Kidney capillary endothelial cell (primary cell): Measurements from ENCODE around the gene DDA1.
"Not testable (repeated sequence)": the region's sequence is repeated elsewhere in the genome, so short reads cannot be mapped to it uniquely, and the experiment has no call there.

ENCODE experiments used
- DNase-seq: peaks from one replicate; pipeline ENCODE4 v3.0.0-alpha.2; 2018; ENCODE audit warnings: low spot score

Gene DDA1

DNA sequence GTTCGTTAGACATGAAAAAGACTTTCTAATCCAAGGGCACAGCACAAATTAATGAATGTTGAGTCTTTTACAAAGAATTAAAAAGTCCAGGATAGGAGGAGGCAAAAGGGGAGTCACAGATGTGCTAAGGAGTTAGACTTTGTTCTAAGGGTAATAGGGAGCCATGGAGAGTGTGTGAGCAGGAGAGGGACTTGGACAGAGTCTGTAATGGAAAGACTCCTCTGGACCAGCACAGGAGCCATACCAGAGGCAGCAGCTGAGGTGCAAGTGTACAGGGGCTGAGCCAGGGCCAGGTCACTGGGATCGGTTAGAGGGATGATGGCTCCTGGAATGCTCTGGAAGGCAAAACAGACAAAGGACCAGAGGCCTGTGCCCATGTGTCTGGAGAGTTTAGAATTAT lies 38.5 kb downstream of the DDA1 start:
- DNase-seq: no peak

DNA sequence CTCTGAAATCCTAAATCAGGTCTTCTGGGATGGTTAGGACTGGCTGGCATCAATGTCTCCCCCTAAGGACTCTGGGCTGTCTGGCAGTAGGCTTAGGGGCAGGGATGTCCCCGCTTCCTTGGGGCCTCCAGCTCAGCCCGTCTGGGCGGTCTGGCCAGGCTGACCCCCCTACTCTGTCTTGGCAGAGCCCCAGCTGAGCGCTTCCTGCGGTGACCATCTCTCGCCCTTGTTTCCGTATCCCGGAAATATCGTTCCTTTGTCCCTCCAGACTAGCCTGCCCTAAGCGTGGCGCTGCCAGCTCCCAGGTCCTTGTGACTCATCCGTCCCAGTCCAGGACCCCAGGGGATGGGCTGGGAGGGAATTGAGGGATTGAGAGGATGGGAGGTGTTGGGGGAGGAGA lies 39.3 kb downstream of the DDA1 start:
- DNase-seq: peak; percentile 98

DNA sequence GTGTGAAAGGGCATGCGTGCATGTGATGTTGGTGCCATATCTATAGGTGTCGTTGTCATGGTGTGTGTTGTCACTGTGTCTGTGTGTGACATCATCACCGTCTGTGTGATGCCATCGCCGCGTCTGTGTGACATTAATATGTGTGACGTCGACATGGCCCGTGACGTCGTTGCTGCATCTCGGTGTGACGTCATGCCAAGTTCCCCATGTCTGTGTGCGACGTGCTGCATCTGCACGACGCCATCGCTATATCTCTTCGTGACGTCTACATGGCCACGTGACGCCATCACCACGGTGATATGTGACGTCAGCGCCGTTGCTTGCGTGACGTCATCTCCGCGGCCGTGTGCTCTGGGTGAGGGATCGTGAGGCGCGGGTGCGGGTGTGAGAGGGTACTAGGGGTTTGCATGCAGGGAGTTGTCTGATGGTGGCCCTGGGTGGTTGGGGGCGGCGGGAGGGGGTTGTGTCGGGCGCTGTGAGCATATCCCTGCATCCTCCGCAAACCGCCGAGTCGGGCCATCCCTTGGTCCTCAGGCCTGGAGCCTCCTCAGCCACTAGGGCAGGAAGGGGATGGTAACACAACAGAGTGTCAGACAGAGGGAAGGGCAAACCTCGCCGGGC lies 42.6 kb downstream of the DDA1 start:
- DNase-seq: no peak

DNA sequence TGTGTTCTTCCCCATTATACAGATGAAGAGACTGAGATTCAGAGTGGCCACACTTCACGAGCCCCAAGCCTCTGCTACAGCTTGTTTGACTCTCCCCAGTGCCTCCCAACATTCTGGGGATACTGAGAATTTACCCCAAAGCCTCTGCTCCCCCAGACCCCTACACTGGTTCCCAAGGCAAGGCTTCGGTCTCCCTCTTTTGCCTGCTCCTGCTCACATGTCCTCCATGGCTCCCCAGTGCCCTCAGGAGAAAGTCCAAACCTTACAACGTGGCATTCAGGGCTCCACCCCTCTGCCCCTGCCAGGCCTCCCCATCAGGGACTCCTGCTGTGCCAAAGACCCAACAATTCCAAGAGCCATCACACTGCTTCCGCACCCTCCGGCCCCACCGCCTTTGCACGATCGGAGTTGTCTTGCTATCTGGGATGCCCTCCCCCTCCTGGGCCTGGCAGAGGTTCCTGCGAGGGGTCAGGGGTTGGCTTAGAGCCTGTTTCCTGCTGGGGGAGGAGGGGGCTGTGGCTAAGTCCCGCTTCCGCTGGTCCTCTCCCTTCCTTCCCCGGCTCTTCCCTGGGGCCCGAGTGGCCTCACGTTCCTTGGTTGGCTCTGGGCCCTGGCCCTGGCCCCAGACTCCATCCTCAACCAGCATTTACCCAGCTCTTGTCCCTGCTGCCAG lies 43.4 kb downstream of the DDA1 start:
- DNase-seq: peak; percentile 76

DNA sequence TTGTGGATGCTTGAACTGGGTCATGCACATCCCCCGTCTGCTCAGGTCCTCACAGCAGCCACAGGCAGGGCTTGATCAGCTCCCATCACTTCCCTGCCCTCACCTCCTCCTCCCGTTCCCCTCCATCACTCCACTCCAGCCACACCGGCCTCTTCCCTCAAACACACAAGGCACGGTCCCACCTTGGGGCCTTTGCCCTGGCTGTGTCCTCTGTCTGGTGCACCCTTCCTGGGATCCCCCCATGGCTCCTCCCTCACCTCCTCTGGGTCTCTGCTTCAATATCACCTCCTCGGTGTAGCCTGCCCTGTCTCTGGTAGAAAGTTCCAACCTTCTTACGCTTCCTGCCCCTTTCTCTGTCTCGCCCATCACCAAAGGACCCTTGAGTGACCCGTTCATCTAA lies 44.0 kb downstream of the DDA1 start:
- no peak for DNase-seq

DNA sequence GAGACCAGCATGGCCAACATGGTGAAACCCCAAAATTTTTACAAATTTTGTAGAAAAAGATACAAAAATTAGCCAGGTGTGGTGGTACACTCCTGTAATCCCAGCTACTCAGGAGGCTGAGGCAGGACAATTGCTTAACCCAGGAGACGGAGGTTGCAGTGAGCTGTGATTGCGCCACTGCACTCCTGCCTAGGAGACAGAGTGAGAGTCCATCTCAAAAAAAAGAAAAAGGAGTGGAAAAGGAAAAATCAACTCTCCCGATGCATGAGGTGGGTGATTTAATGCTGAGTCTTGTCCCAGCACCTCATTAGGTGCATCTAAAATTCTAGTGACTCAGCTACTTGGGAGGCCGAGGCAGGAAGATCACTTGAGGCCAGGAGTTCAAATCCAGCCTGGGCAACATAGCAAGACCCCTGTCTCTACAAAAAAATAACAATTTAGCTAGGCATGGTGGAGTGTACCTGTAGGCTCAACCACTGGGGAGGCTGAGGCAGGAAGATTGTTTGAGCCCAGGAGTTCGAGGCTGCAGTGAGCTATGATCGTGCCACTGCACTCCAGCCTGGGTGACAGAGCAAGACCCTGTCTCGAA lies 47.8 kb downstream of the DDA1 start:
- DNase-seq: no peak

DNA sequence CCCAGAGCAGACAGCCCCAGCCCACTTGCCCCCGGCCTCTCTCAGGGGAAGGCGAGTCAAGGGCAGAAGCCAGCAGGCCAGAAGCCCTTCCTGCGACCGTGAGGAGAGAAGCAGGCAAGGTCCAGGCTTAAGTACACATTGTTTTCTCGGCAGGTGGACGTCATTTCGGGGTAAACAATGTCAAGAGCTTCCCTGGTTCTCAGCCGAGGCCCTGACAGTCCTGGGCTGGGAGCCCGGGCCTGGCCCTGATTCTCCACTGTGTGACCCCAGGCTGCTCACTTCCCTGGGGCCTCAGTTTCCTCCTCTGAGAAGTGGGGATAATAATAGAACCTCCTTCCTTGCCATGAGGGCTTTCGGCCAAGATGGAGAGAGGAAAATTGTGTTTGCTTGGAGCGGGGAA lies 48.4 kb downstream of the DDA1 start:
- DNase-seq: no peak

DNA sequence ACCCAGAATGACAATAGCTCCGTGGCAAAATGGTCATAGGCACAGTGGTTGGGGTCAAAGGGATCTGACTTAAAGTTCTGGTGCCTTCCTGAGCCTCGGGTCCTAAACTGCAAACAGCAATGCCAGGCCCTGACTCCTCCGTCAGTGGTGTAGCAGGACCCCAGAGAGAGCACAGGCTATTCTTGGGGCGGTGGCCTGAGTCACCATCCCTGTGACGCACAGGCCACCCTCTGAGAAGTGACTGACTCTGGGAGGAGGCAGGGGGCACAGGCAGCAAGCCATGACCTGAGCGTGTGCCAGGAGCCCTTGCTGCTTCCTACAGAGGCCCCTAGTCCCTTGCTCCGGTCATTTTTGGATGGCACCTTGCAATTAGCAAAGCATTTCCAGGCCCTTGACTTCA lies 49.0 kb downstream of the DDA1 start:
- no peak for DNase-seq

DNA sequence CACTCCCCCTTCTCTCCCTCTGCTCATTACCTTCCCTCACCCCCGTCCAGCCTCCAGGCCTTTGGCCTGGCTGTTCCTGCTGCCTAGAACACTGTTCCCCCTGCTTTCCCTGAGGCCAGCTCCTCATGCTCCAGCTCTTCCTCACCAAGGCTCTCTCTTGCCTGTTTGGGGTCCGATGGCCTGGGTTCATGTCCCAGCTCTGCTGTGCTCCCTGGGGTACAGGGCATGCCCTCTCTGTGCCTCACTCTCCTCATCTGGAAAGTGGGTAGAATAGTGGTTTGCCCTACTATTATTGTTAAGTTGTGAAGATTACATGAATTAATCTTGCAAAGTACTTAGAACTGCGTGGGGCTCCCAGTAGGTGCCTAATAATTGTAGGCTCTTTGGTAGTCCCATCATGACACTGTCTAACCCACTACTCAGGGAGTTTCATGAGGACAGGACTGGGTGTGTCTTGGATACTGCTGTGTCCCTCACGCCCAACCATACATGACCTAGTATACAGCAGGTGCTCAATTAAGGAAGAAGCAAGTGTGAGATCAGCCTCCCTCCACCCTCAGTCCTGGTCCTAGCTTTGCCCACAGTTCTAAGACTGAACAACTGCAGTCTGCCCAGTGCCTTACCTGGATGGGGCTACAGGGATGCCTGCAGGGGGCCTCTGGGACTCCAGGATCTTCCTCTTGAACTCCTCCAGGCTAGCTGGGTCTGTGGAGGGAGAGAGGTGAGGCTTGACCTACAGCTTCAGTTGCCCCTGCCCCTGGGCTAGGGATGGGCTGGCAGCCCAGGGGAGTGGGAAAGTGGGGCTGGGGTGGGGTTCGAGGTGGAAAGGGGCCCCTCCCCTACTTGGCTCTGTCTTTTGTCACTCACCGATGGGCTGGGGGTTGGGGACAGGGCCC lies 50.8 kb downstream of the DDA1 start:
- DNase-seq: no peak

DNA sequence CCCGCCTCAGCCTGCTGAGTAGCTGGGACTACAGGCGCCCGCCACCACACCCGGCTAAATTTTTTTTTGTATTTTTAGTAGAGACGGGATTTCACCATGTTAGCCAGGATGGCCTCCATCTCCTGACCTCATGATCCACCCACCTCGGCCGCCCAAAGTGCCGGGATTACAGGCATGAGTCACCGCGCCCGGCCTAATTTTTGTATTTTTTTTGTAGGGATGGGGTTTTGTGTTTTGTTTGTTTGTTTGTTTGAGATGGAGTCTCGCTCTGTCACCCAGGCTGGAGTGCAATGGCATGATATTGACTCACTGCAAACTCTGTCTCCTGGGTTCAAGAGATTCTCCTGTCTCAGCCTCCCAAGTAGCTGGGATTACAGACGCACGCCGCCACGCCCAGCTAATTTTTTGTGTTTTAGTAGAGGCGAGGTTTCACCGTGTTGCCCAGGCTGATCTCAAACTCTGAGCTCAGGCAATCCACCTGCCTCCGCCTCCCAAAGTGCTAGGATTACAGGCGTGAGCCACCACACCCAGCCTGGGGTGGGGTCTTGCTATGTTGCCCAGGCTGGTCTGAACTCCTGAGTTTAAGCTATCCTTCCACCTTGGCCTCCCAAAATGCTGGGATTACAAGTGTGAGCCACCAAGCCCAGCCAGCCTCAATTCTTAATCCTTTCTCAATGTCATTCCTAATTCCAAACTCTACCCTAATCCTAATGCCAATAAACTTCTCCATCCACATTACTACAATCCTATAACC lies 54.7 kb downstream of the DDA1 start:
- DNase-seq: not testable (repeated sequence)

DNA sequence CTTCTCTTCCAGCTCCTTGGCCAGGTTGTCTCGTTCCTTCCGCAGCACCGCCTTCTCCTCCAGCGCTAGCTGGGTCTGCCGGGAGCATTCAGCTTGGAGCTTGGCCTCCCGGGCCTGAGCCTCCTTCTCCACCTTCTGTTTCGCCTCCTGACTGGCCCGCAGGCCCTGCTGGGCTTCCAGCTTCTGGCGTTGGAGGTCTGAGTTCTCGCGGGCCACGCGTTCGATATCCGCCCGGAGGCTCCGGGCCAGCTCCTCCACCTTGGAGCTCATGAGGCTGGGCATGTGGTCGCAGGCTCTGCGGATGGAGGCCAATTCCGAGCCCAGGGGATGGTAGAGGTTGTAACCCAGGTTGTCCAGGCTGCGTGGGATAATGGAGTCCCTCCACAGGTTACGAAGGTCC lies 56.0 kb downstream of the DDA1 start:
- DNase-seq: no peak

DNA sequence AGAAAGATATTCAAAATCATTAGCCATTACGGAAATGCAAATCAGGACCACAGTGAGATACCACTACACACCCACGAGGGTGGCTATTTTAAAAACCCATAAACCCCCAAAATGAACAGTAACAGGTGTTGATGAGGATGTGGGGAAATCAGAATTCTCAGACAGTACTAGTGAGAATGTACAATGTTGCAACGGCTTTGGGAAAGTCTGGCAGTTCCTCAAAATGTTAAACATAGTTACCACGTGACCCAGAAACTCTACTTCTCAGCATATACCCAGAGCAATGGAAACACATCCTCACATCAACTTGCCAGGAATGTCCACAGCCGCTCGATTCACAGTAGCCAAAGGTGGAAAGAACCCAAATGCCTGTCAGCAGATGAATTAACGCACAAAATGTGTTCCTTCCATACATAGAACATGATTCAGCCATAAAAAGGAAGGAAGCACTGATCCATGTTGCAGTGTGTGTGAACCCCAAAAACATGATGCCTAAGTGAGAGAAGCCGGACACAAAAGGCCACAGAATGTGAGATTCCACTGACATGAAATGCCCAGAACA lies 60.7 kb downstream of the DDA1 start:
- peak; percentile 61 for DNase-seq
